Measurements from ENCODE around the gene ASCL5.

DNA sequence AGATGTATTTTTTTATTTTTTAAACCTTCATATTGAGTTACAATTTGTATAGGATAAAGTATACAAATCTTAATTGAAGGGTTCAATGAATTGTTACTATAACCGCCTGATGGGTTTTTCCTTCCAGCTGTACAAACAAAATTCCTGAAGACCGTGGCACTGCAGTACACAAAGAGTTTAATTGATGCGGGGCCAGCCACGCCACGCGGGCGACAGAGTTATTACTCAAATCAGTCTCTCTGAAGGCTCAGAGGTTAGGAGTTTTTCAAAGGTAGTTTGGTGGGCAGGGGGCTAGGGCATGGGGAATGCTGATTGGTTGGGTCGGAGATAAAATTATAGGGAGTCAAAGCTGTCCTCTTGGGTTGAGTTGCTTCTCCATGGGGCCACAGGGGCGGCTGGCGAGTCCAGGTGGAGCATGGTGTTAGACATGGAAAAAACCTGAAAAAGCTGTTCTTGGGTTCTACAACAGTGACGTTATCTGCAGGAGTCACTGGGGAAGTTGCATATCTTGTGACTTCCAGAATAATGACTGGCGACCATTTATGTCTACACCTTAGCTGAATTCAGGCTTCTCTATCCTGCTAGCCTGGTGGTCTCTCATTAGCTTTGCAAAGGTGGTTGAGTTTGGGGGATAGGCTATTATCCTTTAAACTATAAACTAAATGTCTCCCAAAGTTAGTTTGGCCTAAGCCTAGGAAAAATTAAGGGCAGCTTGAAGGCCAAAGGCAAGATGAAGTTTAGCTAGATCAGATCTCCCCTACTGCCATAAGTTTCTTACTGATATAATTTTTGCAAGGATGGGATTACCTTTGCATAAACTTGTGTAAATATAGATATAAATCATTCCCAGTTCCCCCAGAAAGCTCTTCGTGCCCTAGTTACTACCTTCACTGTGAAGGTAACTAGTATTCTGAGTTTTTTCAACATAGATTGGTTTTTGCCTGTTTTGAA is 40.3 kb upstream of the ASCL5 start:
- TF ChIP-seq, protein P1, sequence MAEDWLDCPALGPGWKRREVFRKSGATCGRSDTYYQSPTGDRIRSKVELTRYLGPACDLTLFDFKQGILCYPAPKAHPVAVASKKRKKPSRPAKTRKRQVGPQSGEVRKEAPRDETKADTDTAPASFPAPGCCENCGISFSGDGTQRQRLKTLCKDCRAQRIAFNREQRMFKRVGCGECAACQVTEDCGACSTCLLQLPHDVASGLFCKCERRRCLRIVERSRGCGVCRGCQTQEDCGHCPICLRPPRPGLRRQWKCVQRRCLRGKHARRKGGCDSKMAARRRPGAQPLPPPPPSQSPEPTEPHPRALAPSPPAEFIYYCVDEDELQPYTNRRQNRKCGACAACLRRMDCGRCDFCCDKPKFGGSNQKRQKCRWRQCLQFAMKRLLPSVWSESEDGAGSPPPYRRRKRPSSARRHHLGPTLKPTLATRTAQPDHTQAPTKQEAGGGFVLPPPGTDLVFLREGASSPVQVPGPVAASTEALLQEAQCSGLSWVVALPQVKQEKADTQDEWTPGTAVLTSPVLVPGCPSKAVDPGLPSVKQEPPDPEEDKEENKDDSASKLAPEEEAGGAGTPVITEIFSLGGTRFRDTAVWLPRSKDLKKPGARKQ (CRISPR knock-in tag; IDR thresholded peaks at IDR 0.05), result no peak
- TF ChIP-seq KAT7 (CRISPR knock-in tag; IDR thresholded peaks at IDR 0.05; ENCODE audit: borderline replicate concordance) (no peak), POLR2AphosphoS5 (IDR thresholded peaks at IDR 0.05; ENCODE audit: control insufficient read depth, insufficient read depth, low read depth, low read length) (no peak), ELF4 (CRISPR knock-in tag; IDR thresholded peaks at IDR 0.05) (no peak), DNMT1 (IDR thresholded peaks at IDR 0.05) (no peak), MXI1 (IDR thresholded peaks at IDR 0.05; ENCODE audit: low read depth, low read length) (no peak), NR3C1 (CRISPR knock-in tag; IDR thresholded peaks at IDR 0.05) (no peak), FIP1L1 (IDR thresholded peaks at IDR 0.05; ENCODE audit: low read depth, low read length, poor library complexity, severe bottlenecking) (no peak), EP300 (IDR thresholded peaks at IDR 0.05; ENCODE audit: low read length) (peak; percentile 52; the same call in 1 of the 2 replicates)
- TF ChIP-seq, protein P2, sequence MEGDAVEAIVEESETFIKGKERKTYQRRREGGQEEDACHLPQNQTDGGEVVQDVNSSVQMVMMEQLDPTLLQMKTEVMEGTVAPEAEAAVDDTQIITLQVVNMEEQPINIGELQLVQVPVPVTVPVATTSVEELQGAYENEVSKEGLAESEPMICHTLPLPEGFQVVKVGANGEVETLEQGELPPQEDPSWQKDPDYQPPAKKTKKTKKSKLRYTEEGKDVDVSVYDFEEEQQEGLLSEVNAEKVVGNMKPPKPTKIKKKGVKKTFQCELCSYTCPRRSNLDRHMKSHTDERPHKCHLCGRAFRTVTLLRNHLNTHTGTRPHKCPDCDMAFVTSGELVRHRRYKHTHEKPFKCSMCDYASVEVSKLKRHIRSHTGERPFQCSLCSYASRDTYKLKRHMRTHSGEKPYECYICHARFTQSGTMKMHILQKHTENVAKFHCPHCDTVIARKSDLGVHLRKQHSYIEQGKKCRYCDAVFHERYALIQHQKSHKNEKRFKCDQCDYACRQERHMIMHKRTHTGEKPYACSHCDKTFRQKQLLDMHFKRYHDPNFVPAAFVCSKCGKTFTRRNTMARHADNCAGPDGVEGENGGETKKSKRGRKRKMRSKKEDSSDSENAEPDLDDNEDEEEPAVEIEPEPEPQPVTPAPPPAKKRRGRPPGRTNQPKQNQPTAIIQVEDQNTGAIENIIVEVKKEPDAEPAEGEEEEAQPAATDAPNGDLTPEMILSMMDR (IDR thresholded peaks at IDR 0.05 in 2 of 3, conservative IDR thresholded peaks at IDR 0.05 in 1 of 3; ENCODE audit: insufficient read depth in 2 of 3, low read depth in 1 of 3, low read length in 3 of 3), result no peak

Measured in K562 (cell line).